Adipose tissue (tissue), 3 donors: ENCODE data around the gene ARID1B. TPM values are rescaled to one million over a fixed set of nuclear protein-coding genes. Genes with fewer than 3 reads are reported as not detected.
A peak's percentile ranks its signal among the peaks of the same experiment; 100 is the strongest.

Source experiments
- H3K27ac ChIP-seq: one replicate; pipeline ENCODE4 v1.5.1; 2013; ENCODE audit warnings: low read depth, low read length
- WGBS, 3 donors: extraction: QIAGEN DNeasy Blood & Tissue Kit; methylation state at CpG; one replicate each; pipeline ENCODE4 v1.1.7; 2013; 5-methylcytosine and 5-hydroxymethylcytosine counted together
- polyA plus RNA-seq, 3 donors: library from polyadenylated mRNA; stranded (reverse); fragments of 200-250 nt; gene quantifications; one replicate each; pipeline ENCODE4 v1.2.3, GENCODE V29; 2013
- donor health status: healthy with polysubstance abuse.
- donor health status: Bipolar disorder and iron deficiency.
- donor health status: healthy.

ARID1B gene
- polyA plus RNA-seq, 3 donors = 14.0 to 29.2 (median 21.9) TPM

GRCh38 chr6:156771761-156772160 lies 5.4 kb upstream of the ARID1B start:
- no peak overlapping the region for H3K27ac ChIP-seq
- 89 to 98% (median 93%) methylated on average over 7 of the region's 7 CpGs for WGBS, 3 donors

- WGBS, 3 donors = 75 to 82% (median 78%) methylated on average over 5 of the region's 5 CpGs
- no peak overlapping the region for H3K27ac ChIP-seq
Observed at GRCh38 chr6:156773476-156773875, 3.7 kb upstream of the ARID1B start.

DNA sequence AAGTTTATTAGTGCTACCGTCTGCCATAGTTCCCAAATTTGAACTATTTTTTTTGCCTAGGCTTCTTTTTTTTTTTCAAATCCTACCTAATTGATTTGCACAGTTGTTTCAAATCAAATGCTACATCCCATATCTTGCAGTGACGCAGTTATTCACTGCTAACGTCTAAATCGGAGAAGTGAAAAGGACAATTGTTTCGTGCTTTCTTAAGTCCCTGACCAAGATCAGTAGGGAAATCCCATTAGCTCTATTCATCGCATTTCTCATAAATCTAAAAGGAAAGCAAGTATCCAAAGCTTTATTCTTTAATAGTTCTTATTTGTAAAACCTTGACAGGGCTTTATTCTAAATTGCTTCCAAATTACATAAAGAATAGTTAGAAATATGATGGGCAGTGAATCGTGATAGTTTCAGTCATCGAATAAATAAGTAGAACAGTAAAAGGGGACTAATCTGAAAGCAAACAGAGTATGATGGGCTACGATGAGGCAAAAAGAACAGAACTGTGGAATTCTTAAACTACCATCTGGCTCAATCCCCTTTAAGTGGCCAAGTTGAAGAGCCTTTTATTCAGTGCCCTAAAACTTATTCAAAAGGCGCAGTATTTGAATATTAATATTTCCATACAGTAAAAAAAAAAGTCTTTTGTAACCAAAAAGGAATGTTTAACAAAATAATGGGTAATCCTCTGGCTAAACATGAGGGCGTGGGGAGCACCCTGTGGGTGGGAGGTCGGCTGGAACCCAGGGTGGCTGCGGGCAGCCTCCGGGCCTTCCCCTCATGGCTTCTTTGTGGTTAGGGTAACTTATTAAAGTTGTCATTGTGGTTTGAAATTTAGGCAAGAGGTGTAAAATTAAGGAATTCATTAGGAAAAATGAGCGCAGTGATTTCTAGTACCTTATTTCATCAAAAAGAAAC lies 3.0 kb upstream of the ARID1B start:
- WGBS, 3 donors = 64 to 87% (median 65%) methylated on average over 15 of the region's 15 CpGs
- no peak overlapping the region for H3K27ac ChIP-seq

DNA sequence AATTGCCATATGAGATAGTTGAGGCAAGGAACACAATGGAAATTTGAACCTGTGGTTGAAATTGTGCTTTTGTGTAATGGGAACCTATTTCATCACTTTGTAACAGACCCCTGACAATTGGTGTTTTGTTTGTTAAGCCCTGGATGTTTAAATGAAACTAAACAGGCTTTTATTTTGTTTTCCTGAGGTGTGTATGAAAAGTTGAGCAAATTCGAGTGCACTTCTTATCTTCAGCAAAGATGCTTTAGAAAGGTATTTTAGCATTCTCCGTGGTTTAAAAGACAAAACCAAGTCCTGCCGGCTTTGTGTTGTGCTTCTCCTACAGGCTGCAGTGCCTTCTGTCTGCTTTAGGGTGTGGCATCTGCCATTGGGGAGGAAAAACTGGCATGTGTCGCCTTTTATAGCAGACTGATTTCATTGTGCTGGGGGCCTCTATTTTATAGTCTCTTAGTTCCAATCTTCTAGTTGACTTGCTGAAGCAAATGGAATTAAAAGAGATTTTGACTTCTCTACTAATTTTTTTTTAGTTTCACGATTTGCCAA lies 2.2 kb upstream of the ARID1B start:
- no peak overlapping the region for H3K27ac ChIP-seq
- WGBS, 3 donors = 41 to 74% (median 46%) methylated on average over 5 of the region's 5 CpGs

DNA sequence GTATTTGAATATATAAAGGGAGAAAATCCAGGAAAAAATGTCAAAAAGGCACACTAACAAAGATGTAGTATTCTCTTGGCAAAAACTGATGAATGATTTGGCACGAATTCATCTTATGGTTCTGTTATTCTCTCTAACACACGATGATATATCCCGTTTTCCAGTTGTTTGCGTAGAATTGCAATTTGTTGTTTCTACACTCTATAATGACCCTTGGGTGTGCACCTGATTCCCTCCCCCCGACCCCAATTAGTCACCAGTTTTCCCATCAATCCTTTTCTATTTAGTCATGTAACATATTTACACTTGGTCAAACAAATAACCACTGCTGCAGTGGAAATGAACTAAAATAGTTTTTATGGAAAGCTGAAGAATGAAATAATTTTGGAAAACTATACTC lies 1.5 kb upstream of the ARID1B start:
- H3K27ac ChIP-seq = no peak overlapping the region
- WGBS, 3 donors = 38 to 62% (median 59%) methylated on average over 5 of the region's 5 CpGs

DNA sequence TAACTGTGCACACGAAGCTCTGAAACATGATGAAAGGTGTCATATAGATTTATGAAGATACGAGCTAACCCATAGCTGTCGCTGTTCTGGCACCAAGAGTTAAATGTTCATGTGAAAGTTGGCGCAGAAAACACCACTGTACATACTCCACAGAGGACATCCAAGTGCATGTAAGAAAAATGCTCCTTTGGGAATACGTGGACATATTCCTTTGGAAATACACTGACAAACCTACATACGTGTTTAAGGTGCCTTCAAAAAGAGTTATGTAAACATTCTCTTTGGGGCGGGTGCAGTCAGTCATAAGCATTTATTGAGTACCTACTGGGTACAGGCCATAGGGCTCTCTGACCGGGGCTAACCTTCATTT lies 723 bp upstream of the ARID1B start:
- 0 to 2% (median 1%) methylated on average over 8 of the region's 8 CpGs for whole genome bisulfite sequencing, 3 donors
- peak overlapping the region; percentile 0 for H3K27ac ChIP-seq

DNA sequence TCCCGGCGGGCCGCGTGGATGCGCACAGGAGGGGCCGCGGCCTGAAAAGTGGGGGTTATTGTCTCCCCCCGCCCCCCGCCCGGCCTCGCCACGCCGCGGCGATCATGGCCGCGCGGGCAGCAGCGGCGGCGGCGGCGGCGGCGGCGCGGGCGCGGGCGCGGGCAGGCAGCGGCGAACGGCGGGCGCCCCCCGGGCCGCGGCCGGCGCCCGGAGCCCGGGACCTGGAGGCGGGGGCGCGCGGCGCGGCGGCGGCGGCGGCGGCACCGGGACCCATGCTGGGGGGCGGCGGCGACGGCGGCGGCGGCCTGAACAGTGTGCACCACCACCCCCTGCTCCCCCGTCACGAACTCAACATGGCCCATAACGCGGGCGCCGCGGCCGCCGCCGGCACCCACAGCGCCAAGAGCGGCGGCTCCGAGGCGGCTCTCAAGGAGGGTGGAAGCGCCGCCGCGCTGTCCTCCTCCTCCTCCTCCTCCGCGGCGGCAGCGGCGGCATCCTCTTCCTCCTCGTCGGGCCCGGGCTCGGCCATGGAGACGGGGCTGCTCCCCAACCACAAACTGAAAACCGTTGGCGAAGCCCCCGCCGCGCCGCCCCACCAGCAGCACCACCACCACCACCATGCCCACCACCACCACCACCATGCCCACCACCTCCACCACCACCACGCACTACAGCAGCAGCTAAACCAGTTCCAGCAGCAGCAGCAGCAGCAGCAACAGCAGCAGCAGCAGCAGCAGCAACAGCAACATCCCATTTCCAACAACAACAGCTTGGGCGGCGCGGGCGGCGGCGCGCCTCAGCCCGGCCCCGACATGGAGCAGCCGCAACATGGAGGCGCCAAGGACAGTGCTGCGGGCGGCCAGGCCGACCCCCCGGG lies 637 bp downstream of the ARID1B start:
- WGBS, 3 donors = 0 to 1% (median 0%) methylated on average over 57 to 107 of the region's 113 CpGs
- H3K27ac ChIP-seq = peak overlapping the region; percentile 81

DNA sequence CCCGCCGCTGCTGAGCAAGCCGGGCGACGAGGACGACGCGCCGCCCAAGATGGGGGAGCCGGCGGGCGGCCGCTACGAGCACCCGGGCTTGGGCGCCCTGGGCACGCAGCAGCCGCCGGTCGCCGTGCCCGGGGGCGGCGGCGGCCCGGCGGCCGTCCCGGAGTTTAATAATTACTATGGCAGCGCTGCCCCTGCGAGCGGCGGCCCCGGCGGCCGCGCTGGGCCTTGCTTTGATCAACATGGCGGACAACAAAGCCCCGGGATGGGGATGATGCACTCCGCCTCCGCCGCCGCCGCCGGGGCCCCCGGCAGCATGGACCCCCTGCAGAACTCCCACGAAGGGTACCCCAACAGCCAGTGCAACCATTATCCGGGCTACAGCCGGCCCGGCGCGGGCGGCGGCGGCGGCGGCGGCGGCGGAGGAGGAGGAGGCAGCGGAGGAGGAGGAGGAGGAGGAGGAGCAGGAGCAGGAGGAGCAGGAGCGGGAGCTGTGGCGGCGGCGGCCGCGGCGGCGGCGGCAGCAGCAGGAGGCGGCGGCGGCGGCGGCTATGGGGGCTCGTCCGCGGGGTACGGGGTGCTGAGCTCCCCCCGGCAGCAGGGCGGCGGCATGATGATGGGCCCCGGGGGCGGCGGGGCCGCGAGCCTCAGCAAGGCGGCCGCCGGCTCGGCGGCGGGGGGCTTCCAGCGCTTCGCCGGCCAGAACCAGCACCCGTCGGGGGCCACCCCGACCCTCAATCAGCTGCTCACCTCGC lies 1.5 kb downstream of the ARID1B start:
- 0 to 1% (median 1%) methylated on average over 33 to 86 of the region's 100 CpGs for WGBS, 3 donors
- H3K27ac ChIP-seq = peak overlapping the region; percentile 93

DNA sequence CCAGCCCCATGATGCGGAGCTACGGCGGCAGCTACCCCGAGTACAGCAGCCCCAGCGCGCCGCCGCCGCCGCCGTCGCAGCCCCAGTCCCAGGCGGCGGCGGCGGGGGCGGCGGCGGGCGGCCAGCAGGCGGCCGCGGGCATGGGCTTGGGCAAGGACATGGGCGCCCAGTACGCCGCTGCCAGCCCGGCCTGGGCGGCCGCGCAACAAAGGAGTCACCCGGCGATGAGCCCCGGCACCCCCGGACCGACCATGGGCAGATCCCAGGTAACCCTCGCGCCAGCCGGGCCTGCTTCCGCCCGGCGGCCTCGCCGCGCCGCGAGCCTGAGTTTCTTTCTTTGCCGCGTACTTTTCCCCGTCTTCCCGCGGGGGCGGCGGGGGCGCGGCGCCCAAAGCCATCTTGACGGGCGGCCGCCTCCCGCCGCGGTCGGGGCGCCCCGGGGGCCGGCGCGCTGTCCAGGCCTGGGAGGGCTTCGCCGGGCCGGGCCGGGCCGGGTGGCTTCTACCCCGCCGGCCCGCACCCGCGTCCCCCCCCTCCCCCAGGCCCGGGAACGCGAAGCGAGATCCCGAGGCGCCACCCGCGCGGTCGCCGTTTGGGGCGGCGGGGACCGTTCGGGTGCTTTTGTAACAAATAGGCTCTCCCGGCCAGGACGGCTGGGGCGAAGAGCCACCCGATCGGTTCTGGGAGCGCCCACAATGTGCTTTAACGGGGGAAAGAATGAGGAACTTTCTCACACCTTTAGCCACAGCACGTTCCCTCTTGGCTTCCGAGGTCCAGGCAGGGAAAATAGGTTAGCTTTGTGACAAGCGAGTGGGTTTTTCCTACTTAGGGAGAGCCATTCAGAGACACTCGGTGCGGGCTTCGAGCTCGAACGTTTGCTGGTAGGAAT lies 2.3 kb downstream of the ARID1B start:
- H3K27ac ChIP-seq = peak overlapping the region; percentile 93
- WGBS, 3 donors = 0 to 1% (median 1%) methylated on average over 75 to 108 of the region's 108 CpGs

- H3K27ac ChIP-seq = peak overlapping the region; percentile 93
- 0 to 1% (median 0%) methylated on average over 9 of the region's 9 CpGs for WGBS, 3 donors
Observed at GRCh38 chr6:156780102-156780641, 3.0 kb downstream of the ARID1B start.

DNA sequence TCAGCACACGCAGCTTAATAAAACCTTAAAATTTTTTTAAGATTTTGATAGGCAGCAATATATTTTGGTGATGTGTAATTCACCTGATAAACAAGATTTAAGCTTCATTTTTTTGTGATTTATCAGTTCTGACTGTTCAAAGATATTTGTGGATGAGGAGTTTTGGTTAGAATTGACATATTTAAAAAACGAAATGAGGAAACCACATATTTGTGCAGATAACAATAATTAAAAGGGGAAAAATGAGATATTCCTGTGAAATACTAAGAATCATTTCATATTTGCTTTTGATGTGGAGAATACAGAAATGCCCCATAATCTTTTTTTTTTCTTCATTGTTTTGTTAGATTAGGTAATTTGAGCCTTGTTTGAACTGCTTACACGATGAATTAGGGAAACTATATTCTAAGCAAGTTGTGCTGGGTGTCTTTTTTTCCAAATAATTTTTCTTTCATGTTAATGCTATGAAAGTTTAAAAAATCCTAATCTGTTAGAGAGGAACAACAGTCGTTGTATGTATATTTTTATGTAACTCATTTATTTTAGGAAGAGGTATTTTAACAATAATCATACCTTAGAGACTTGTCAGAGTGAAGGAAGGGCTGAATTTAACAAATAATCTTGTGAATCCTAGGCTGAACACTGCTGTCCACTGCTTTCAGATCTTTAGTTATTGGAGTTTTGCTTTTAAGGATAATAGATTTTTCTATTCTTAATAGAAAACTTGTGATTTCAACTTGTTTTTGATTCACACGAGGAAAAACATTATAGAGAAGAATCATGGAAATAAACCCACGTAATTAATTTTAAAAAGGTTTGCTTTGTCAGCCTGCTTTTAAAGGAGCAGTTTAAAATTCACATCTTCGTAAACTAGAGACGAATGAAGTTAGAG lies 4.0 kb downstream of the ARID1B start:
- WGBS, 3 donors = 7 to 8% (median 7%) methylated on average over 8 of the region's 8 CpGs
- H3K27ac ChIP-seq = no peak overlapping the region

- 4 to 12% (median 5%) methylated on average over 8 of the region's 8 CpGs for WGBS, 3 donors
- H3K27ac ChIP-seq = no peak overlapping the region
Observed at GRCh38 chr6:156781861-156782631, 4.9 kb downstream of the ARID1B start.

- H3K27ac ChIP-seq = no peak overlapping the region
- WGBS, 3 donors = 2 to 6% (median 4%) methylated on average over 2 of the region's 2 CpGs
Observed at GRCh38 chr6:156782691-156783320, 5.6 kb downstream of the ARID1B start.

- H3K27ac ChIP-seq = no peak overlapping the region
- WGBS, 3 donors = 70 to 85% (median 70%) methylated on average over 6 of the region's 6 CpGs
Observed at GRCh38 chr6:156783958-156784357, 6.8 kb downstream of the ARID1B start.

DNA sequence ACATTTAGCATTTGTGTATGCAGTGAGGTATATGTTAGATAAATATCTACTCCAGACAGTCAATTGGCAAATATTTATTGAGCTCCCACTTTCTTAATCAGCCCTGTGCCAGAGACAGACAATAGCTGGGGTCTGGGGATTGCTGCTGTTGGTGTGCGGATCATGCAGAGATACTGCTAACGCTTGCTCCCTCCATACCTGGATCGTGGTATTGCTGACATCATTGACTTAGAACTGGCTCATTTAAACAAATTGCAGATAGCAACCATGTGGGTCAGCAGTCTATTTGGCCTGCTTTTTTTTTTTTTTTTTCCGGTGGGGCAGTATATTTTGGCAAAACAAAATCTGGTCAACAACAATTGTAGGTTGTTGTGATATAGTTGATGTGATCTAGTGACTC lies 9.5 kb downstream of the ARID1B start:
- 79 to 89% (median 81%) methylated on average over 4 of the region's 4 CpGs for WGBS, 3 donors

More for the DNA sequence above, 9.5 kb downstream of the ARID1B start:
- no peak overlapping the region for H3K27ac ChIP-seq
